Cardiac fibroblast (primary cell): Measurements from ENCODE around the gene ZDHHC19.

Source experiments
- DNase-seq, 2 donors: peaks; one replicate each; pipeline versions ENCODE4 v3.0.0 to v3.0.0-alpha.2; 2010; ENCODE audit warnings: low read depth in 2 of 2
- H3K4me3 ChIP-seq, 2 donors: replicated peaks in 1 of 2; 1 replicate in 1 of 2; 2 replicates in 1 of 2; pipeline ENCODE4 v1.5.1; 2011; ENCODE audit warnings: low read depth in 2 of 2, low read length in 2 of 2, mild to moderate bottlenecking in 2 of 2, moderate library complexity in 1 of 2
- CTCF ChIP-seq: IDR thresholded peaks from one replicate; pipeline ENCODE4 v1.5.1; 2011; ENCODE audit warnings: low read depth, mild to moderate bottlenecking, low read length, inconsistent platforms

ZDHHC19 gene

GRCh38 chr3:196198771-196199753 lies 12.1 kb downstream of the ZDHHC19 start:
- peak; percentile 16 for TF ChIP-seq CTCF
- DNase-seq, result peak in 1 of 2 donors; percentile 25
- H3K4me3 ChIP-seq, result no peak overlapping the region

- H3K4me3 ChIP-seq, result no peak overlapping the region
- DNase-seq, result no peak
- no peak for TF ChIP-seq CTCF
These were observed 13.0 kb downstream of the ZDHHC19 start for GRCh38 chr3:196198081-196198675.

GRCh38 chr3:196197524-196197923 lies 13.7 kb downstream of the ZDHHC19 start:
- DNase-seq, result no peak
- no peak for TF ChIP-seq CTCF
- no peak overlapping the region for H3K4me3 ChIP-seq

GRCh38 chr3:196195664-196196265 lies 15.4 kb downstream of the ZDHHC19 start:
- DNase-seq, result no peak
- TF ChIP-seq CTCF, result no peak
- H3K4me3 ChIP-seq, result no peak overlapping the region

GRCh38 chr3:196194542-196194915 lies 16.7 kb downstream of the ZDHHC19 start:
- no peak overlapping the region for H3K4me3 ChIP-seq
- no peak for TF ChIP-seq CTCF
- no peak for DNase-seq

- no peak overlapping the region for H3K4me3 ChIP-seq
- DNase-seq, result peak in 1 of 2 donors; percentile 23
These were observed 17.3 kb downstream of the ZDHHC19 start for GRCh38 chr3:196193736-196194541.

More at GRCh38 chr3:196193736-196194541, 17.3 kb downstream of the ZDHHC19 start:
- no peak for TF ChIP-seq CTCF
